Measurements from ENCODE around the gene ADRA2A.

The ADRA2A gene

GRCh38 chr10:111102359-111102837 is 25.6 kb downstream of the ADRA2A start:
- Histone ChIP-seq H3K36me3 (ENCODE audit: insufficient read depth, low read length) (no peaks in the 10 kb centered on the region), H3K27me3 (ENCODE audit: insufficient read depth, low read length, poor library complexity) (no peaks in the 10 kb centered on the region), H3K4me3 (ENCODE audit: low read depth in 1 of 2, low read length in 2 of 2) (no peak overlapping the region), H3K27ac (ENCODE audit: low read length) (no peak overlapping the region), H3K9me3 (ENCODE audit: insufficient read depth, low read length, severe bottlenecking) (no peaks in the 10 kb centered on the region), H3K4me2 (ENCODE audit: insufficient read depth, low read length) (no peak overlapping the region), H2AFZ (ENCODE audit: low read depth, low read length) (no peak overlapping the region), H3K9ac (ENCODE audit: low read depth, low read length) (no peak overlapping the region), H4K20me1 (ENCODE audit: insufficient read depth, low read length) (no peaks in the 10 kb centered on the region), H3K79me2 (ENCODE audit: insufficient read depth, low read length) (no peaks in the 10 kb centered on the region), H3K4me1 (ENCODE audit: insufficient read depth, low read length) (no peaks in the 10 kb centered on the region)
- DNase-seq (no peak), ATAC-seq (ENCODE audit: insufficient read depth, low read depth) (no peak)
- TF ChIP-seq CTCF (IDR thresholded peaks at IDR 0.05; ENCODE audit: borderline replicate concordance, extremely low read depth, low read length, poor library complexity, severe bottlenecking): no peak
- no peak for TF ChIP-seq EZH2 (IDR thresholded peaks at IDR 0.05; ENCODE audit: borderline replicate concordance, low read depth, low read length, severe bottlenecking)

- H4K20me1 ChIP-seq (ENCODE audit: insufficient read depth, low read length): no peaks in the 10 kb centered on the region
- DNase-seq (no peak), ATAC-seq (ENCODE audit: insufficient read depth, low read depth) (no peak)
- no peak overlapping the region for H2AFZ ChIP-seq (ENCODE audit: low read depth, low read length)
- no peaks in the 10 kb centered on the region for H3K27me3 ChIP-seq (ENCODE audit: insufficient read depth, low read length, poor library complexity)
- H3K4me1 ChIP-seq (ENCODE audit: insufficient read depth, low read length): no peaks in the 10 kb centered on the region
- no peaks in the 10 kb centered on the region for H3K9me3 ChIP-seq (ENCODE audit: insufficient read depth, low read length, severe bottlenecking)
- H3K4me3 ChIP-seq (ENCODE audit: low read depth in 1 of 2, low read length in 2 of 2): no peak overlapping the region
- H3K36me3 ChIP-seq (ENCODE audit: insufficient read depth, low read length): no peaks in the 10 kb centered on the region
- H3K27ac ChIP-seq (ENCODE audit: low read length): no peak overlapping the region
- TF ChIP-seq CTCF (IDR thresholded peaks at IDR 0.05; ENCODE audit: borderline replicate concordance, extremely low read depth, low read length, poor library complexity, severe bottlenecking) (no peak), EZH2 (IDR thresholded peaks at IDR 0.05; ENCODE audit: borderline replicate concordance, low read depth, low read length, severe bottlenecking) (no peak)
- no peaks in the 10 kb centered on the region for H3K79me2 ChIP-seq (ENCODE audit: insufficient read depth, low read length)
- no peak overlapping the region for H3K9ac ChIP-seq (ENCODE audit: low read depth, low read length)
- H3K4me2 ChIP-seq (ENCODE audit: insufficient read depth, low read length): no peak overlapping the region
These were observed 26.5 kb downstream of the ADRA2A start for GRCh38 chr10:111103196-111103840.

- Histone ChIP-seq H3K9ac (ENCODE audit: low read depth, low read length) (no peak overlapping the region), H2AFZ (ENCODE audit: low read depth, low read length) (no peak overlapping the region)
- ATAC-seq (ENCODE audit: insufficient read depth, low read depth): no peak
These were observed 28.0 kb downstream of the ADRA2A start for GRCh38 chr10:111104811-111105210.

More at GRCh38 chr10:111104811-111105210, 28.0 kb downstream of the ADRA2A start:
- Histone ChIP-seq H4K20me1 (ENCODE audit: insufficient read depth, low read length) (no peaks in the 10 kb centered on the region), H3K9me3 (ENCODE audit: insufficient read depth, low read length, severe bottlenecking) (no peaks in the 10 kb centered on the region), H3K27me3 (ENCODE audit: insufficient read depth, low read length, poor library complexity) (no peaks in the 10 kb centered on the region), H3K36me3 (ENCODE audit: insufficient read depth, low read length) (no peaks in the 10 kb centered on the region), H3K4me1 (ENCODE audit: insufficient read depth, low read length) (no peaks in the 10 kb centered on the region), H3K79me2 (ENCODE audit: insufficient read depth, low read length) (no peaks in the 10 kb centered on the region), H3K27ac (ENCODE audit: low read length) (no peak overlapping the region), H3K4me2 (ENCODE audit: insufficient read depth, low read length) (no peak overlapping the region), H3K4me3 (ENCODE audit: low read depth in 1 of 2, low read length in 2 of 2) (no peak overlapping the region)
- TF ChIP-seq CTCF (IDR thresholded peaks at IDR 0.05; ENCODE audit: borderline replicate concordance, extremely low read depth, low read length, poor library complexity, severe bottlenecking): no peak
- TF ChIP-seq EZH2 (IDR thresholded peaks at IDR 0.05; ENCODE audit: borderline replicate concordance, low read depth, low read length, severe bottlenecking): no peak
- no peak for DNase-seq

All from DND-41 (cell line).